ENCODE results near the gene RPL28.

The RPL28 gene

DNA sequence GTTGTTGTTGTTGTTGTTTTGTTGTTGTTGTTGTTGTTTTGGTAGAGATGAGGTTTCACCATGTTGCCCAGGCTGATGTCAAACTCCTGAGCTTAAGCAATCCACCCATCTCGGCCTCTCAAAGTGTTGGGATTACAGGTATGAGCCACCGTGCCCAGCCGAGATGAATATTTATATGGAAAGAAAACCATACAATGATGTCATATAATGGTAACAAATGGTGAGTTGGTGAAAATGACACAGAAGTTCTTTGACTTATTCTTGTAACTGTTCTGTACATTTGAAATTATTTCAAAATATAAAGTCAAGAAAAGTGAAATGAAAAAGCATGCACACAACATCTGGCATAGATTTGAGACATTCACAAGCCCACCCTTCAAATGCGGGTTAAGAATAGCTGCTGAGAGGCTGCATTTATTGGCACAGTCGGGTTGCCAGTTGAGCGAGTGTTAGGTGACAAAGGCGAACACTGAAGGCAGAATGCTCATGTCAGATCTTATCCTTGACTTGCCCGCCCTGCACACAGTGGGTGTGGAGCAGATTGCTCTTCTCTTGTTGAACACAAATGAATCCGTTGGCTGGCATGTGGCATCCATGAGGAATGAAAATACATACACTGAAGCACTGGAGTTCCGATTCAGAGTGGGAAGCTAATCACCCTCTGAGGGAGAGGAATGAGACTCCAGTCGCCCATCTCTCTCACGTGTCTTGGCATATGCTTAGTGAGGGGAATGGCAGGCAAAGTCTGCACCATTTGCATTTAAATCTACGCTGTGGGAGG lies 37.7 kb downstream of the RPL28 start:
- Histone ChIP-seq H3K9me3 (ENCODE audit: control insufficient read depth in 1 of 2, low read length in 2 of 2) (no peaks in the 10 kb centered on the region), H3K4me3 (ENCODE audit: low read depth in 1 of 2, low read length in 2 of 2) (no peak overlapping the region), H3K36me3 (ENCODE audit: control insufficient read depth in 1 of 2, insufficient read depth in 2 of 2, low read length in 2 of 2) (no peaks in the 10 kb centered on the region), H3K4me1 (ENCODE audit: control insufficient read depth in 1 of 2, insufficient read depth in 2 of 2, low read length in 2 of 2) (no peaks in the 10 kb centered on the region), H3K27me3 (ENCODE audit: low read depth, low read length) (no peaks in the 10 kb centered on the region), H3K27ac (ENCODE audit: low read length) (no peak overlapping the region)

DNA sequence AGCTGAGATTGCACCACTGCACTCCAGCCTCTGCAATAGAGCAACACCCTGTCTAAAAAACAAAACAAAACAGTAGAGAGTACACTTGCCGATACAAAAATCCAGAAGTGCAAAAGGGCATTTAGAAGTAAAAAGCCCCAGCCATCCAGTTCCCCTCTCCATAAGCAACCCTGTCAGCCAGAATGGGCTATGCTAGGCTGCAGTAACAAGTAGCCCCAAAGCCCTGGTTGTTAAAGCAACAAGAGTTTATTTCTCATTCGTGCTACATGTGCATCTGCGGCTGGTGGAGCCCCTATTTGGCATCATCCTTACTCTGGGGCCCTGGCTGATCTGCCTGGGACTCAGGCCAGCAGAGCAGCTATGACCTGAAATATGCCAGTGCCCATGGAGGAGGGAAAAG lies 38.8 kb downstream of the RPL28 start:
- Histone ChIP-seq H3K27me3 (ENCODE audit: low read depth, low read length) (no peaks in the 10 kb centered on the region), H3K9me3 (ENCODE audit: control insufficient read depth in 1 of 2, low read length in 2 of 2) (no peaks in the 10 kb centered on the region), H3K36me3 (ENCODE audit: control insufficient read depth in 1 of 2, insufficient read depth in 2 of 2, low read length in 2 of 2) (no peaks in the 10 kb centered on the region), H3K4me3 (ENCODE audit: low read depth in 1 of 2, low read length in 2 of 2) (no peak overlapping the region), H3K27ac (ENCODE audit: low read length) (no peak overlapping the region), H3K4me1 (ENCODE audit: control insufficient read depth in 1 of 2, insufficient read depth in 2 of 2, low read length in 2 of 2) (no peaks in the 10 kb centered on the region)

DNA sequence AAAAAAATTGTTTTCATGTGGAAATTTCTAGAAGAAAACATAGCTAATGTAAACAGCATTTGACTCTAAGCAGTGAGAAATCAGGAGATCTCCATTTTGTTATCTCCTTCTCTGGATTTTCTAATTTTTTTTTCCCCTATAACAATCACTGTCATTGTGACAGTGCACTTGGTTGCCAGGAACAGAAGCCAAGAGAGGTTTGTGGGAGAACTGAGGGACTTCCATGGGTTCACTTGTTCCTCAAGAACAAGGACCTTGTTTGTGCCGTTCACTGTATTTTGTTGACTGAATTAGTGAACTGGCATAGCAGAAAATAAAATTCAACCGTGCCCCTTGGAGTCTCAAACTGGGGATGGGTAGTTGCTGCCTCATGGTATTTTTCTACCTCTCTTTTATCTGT lies 40.3 kb downstream of the RPL28 start:
- Histone ChIP-seq H3K36me3 (ENCODE audit: control insufficient read depth in 1 of 2, insufficient read depth in 2 of 2, low read length in 2 of 2) (no peaks in the 10 kb centered on the region), H3K27me3 (ENCODE audit: low read depth, low read length) (no peaks in the 10 kb centered on the region), H3K9me3 (ENCODE audit: control insufficient read depth in 1 of 2, low read length in 2 of 2) (peaks cover 0 to 3% of the 10 kb centered on the region in 2 donors), H3K4me3 (ENCODE audit: low read depth in 1 of 2, low read length in 2 of 2) (no peak overlapping the region), H3K27ac (ENCODE audit: low read length) (no peak overlapping the region), H3K4me1 (ENCODE audit: control insufficient read depth in 1 of 2, insufficient read depth in 2 of 2, low read length in 2 of 2) (no peaks in the 10 kb centered on the region)

DNA sequence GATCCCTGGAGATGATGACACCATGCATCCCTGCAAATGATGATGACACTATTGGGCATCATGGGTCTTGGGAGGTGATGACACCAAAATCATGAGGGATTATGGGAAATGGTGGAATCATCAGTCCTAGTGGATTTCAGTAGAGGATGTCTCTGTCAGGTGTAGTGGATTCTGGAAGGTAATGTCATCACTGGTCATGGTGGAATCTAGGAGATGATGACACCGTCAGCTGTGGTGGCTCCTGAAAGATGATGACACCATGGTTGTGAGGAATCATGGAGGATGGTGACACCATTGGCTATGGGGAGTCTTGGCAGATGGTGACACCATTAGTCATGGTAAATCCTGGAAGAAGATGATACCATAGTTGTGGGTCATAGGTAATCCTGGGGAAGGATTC lies 45.5 kb downstream of the RPL28 start:
- Histone ChIP-seq H3K4me3 (ENCODE audit: low read depth in 1 of 2, low read length in 2 of 2) (no peak overlapping the region), H3K27me3 (ENCODE audit: low read depth, low read length) (peaks cover 28% of the 10 kb centered on the region), H3K36me3 (ENCODE audit: control insufficient read depth in 1 of 2, insufficient read depth in 2 of 2, low read length in 2 of 2) (no peaks in the 10 kb centered on the region), H3K27ac (ENCODE audit: low read length) (no peak overlapping the region), H3K4me1 (ENCODE audit: control insufficient read depth in 1 of 2, insufficient read depth in 2 of 2, low read length in 2 of 2) (no peaks in the 10 kb centered on the region), H3K9me3 (ENCODE audit: control insufficient read depth in 1 of 2, low read length in 2 of 2) (peaks cover 0 to 3% of the 10 kb centered on the region in 2 donors)

DNA sequence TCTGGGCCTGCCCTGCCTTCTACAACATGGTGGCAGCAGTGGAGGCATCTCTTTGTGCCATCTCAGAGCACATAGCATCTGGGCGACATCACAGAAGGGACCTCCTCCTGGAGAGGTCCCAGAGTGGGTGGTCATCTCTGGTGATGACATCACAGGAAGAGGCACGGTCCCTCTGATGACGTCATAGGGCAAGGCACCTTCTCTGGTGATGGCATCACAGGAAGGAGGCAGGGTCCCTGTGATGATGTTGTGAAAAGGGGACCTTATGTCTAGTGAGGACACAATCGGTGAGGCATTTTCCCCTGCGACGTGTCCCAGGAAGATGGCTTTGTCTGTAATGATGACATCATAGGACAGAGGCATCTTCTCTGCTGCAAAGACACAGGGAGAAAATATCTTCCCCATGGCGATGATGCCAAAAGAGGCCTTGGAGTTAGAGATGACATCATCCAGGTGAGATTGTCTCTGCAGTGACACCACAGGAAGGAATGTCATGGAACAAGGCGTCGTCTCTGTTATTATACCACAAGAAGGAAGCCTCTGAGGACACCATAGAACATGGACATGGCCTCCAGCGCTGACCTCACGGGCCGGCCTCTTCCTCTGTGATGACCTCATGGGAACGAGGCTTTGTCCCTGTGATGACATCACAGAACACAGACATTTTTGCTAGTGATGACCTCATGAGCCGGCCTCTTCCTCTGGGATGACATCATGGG lies 46.7 kb downstream of the RPL28 start:
- peaks cover 0 to 3% of the 10 kb centered on the region in 2 donors for H3K9me3 ChIP-seq (ENCODE audit: control insufficient read depth in 1 of 2, low read length in 2 of 2)
- H3K36me3 ChIP-seq (ENCODE audit: control insufficient read depth in 1 of 2, insufficient read depth in 2 of 2, low read length in 2 of 2), result no peaks in the 10 kb centered on the region
- H3K27ac ChIP-seq (ENCODE audit: low read length), result no peak overlapping the region
- peaks cover 28% of the 10 kb centered on the region for H3K27me3 ChIP-seq (ENCODE audit: low read depth, low read length)
- H3K4me3 ChIP-seq (ENCODE audit: low read depth in 1 of 2, low read length in 2 of 2), result no peak overlapping the region
- no peaks in the 10 kb centered on the region for H3K4me1 ChIP-seq (ENCODE audit: control insufficient read depth in 1 of 2, insufficient read depth in 2 of 2, low read length in 2 of 2)

DNA sequence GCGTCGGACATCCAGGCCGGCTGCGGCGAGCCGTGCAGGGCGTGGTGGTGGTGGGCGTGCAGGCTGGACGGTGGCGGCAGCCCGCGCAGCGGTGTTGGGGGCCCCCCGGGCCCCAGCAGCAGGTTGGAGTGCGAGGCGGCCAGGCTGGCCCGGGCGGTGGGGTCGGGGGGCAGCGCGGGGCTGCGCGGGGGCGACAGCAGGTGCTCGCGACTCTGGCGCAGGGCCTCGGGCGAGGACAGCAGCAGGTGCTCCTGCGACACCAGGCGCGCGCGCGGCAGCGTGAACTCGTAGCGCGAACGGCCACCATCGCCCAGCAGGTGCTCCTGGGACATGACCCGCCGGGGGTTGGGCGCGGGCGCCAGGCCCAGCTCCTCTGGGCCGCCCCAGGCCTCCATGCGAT lies 47.6 kb downstream of the RPL28 start:
- H3K27me3 ChIP-seq (ENCODE audit: low read depth, low read length), result peaks cover 28% of the 10 kb centered on the region
- peaks cover 0 to 3% of the 10 kb centered on the region in 2 donors for H3K9me3 ChIP-seq (ENCODE audit: control insufficient read depth in 1 of 2, low read length in 2 of 2)
- no peak overlapping the region for H3K4me3 ChIP-seq (ENCODE audit: low read depth in 1 of 2, low read length in 2 of 2)
- H3K36me3 ChIP-seq (ENCODE audit: control insufficient read depth in 1 of 2, insufficient read depth in 2 of 2, low read length in 2 of 2), result no peaks in the 10 kb centered on the region
- no peak overlapping the region for H3K27ac ChIP-seq (ENCODE audit: low read length)
- H3K4me1 ChIP-seq (ENCODE audit: control insufficient read depth in 1 of 2, insufficient read depth in 2 of 2, low read length in 2 of 2), result no peaks in the 10 kb centered on the region

DNA sequence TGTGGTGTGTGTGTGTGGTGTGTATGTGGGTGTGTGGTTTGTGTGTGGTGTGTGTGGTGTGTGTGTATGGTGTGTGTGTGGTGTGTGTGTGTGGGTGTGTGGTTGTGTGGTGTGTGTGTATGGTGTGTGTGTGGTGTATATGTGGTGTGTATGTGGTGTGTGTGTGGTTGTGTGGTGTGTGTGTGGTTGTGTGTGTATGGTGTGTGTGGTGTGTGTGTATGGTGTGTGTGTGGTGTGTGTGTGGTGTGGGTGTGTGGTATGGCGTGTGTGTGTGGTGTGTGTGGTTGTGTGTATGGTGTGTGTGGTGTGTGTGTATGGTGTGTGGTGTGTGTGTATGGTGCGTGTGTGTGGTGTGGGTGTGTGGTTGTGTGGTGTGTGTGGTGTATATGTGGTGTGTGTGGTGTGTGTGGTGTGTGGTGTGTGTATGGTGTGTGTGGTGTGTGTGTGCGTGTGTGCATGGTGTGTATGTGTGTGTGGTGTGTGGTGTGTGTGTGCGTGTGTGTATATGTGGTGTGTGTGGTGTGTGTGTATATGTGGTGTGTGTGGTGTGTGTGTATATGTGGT lies 48.7 kb downstream of the RPL28 start:
- Histone ChIP-seq H3K4me3 (ENCODE audit: low read depth in 1 of 2, low read length in 2 of 2) (no peak overlapping the region), H3K36me3 (ENCODE audit: control insufficient read depth in 1 of 2, insufficient read depth in 2 of 2, low read length in 2 of 2) (no peaks in the 10 kb centered on the region), H3K9me3 (ENCODE audit: control insufficient read depth in 1 of 2, low read length in 2 of 2) (peaks cover 0 to 3% of the 10 kb centered on the region in 2 donors), H3K27me3 (ENCODE audit: low read depth, low read length) (peaks cover 37% of the 10 kb centered on the region), H3K4me1 (ENCODE audit: control insufficient read depth in 1 of 2, insufficient read depth in 2 of 2, low read length in 2 of 2) (no peaks in the 10 kb centered on the region), H3K27ac (ENCODE audit: low read length) (no peak overlapping the region)

DNA sequence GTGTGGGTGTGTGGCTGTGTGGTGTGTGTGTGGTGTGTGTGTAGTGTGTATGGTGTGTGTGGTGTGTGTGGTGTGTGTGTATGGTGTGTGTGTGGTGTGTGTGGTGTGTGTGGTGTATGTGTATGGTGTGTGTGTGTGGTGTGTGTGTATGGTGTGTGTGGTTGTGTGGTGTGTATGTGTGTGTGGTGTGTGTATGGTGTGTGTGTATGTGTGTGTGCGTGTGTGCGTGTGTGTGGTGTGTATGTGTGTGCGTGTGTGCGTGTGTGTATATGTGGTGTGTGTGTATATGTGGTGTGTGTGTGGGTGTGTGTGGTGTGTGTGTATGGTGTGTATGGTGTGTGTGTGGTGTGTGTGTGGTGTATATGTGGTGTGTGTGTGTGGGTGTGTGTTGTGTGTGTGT lies 49.3 kb downstream of the RPL28 start:
- Histone ChIP-seq H3K9me3 (ENCODE audit: control insufficient read depth in 1 of 2, low read length in 2 of 2) (peaks cover 0 to 3% of the 10 kb centered on the region in 2 donors), H3K27me3 (ENCODE audit: low read depth, low read length) (peaks cover 38% of the 10 kb centered on the region), H3K27ac (ENCODE audit: low read length) (no peak overlapping the region), H3K36me3 (ENCODE audit: control insufficient read depth in 1 of 2, insufficient read depth in 2 of 2, low read length in 2 of 2) (no peaks in the 10 kb centered on the region), H3K4me1 (ENCODE audit: control insufficient read depth in 1 of 2, insufficient read depth in 2 of 2, low read length in 2 of 2) (no peaks in the 10 kb centered on the region), H3K4me3 (ENCODE audit: low read depth in 1 of 2, low read length in 2 of 2) (no peak overlapping the region)

DNA sequence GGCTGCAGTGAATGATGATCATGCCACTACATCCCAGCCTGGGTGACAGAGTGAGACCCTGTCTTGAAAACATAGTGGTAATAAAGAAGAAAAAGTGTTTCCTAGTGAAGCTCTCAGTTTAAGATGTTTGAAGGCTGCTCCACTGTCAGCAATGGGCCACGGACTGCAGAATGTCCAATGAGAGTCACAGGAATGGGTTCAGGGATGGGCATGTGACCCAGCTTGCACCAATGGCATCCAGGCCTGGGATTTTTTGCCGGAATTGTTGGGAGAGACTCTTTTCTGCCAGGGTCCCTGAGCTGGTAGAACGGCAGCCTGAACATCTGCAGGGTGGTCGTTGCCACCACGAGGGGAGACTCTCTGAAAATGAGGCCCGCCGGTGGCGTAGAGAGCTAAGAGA lies 51.1 kb downstream of the RPL28 start:
- H3K4me1 ChIP-seq (ENCODE audit: control insufficient read depth in 1 of 2, insufficient read depth in 2 of 2, low read length in 2 of 2), result peaks cover 0 to 10% of the 10 kb centered on the region in 2 donors
- peaks cover 56% of the 10 kb centered on the region for H3K27me3 ChIP-seq (ENCODE audit: low read depth, low read length)

DNA sequence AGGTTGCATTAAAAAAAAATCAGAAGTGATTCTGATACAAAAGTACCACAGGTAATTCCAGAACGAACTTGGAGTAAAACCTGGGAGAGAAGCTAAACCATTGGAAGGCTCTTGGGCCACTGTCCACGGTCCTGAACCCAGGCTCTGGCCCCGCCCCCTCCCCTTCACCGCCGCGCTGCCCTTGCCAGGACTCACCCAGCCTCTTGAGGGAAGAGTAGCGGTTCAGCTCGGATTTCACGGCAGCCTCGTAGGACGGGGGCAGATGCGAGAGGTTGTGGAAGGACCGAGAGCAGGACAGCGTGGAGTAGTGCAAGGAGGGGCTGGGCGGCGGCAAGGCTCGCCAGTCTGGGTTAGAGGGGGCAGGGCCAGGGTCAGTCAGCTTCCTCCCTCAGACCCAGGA lies 51.7 kb downstream of the RPL28 start:
- peaks cover 52% of the 10 kb centered on the region for H3K27me3 ChIP-seq (ENCODE audit: low read depth, low read length)
- peaks cover 0 to 12% of the 10 kb centered on the region in 2 donors for H3K4me1 ChIP-seq (ENCODE audit: control insufficient read depth in 1 of 2, insufficient read depth in 2 of 2, low read length in 2 of 2)
- H3K4me3 ChIP-seq (ENCODE audit: low read depth in 1 of 2, low read length in 2 of 2), result no peak overlapping the region
- H3K27ac ChIP-seq (ENCODE audit: low read length), result no peak overlapping the region
- H3K36me3 ChIP-seq (ENCODE audit: control insufficient read depth in 1 of 2, insufficient read depth in 2 of 2, low read length in 2 of 2), result no peaks in the 10 kb centered on the region
- no peaks in the 10 kb centered on the region for H3K9me3 ChIP-seq (ENCODE audit: control insufficient read depth in 1 of 2, low read length in 2 of 2)

More for the DNA sequence above, 51.1 kb downstream of the RPL28 start:
- H3K27ac ChIP-seq (ENCODE audit: low read length), result no peak overlapping the region
- H3K36me3 ChIP-seq (ENCODE audit: control insufficient read depth in 1 of 2, insufficient read depth in 2 of 2, low read length in 2 of 2), result no peaks in the 10 kb centered on the region
- no peak overlapping the region for H3K4me3 ChIP-seq (ENCODE audit: low read depth in 1 of 2, low read length in 2 of 2)
- H3K9me3 ChIP-seq (ENCODE audit: control insufficient read depth in 1 of 2, low read length in 2 of 2), result no peaks in the 10 kb centered on the region

DNA sequence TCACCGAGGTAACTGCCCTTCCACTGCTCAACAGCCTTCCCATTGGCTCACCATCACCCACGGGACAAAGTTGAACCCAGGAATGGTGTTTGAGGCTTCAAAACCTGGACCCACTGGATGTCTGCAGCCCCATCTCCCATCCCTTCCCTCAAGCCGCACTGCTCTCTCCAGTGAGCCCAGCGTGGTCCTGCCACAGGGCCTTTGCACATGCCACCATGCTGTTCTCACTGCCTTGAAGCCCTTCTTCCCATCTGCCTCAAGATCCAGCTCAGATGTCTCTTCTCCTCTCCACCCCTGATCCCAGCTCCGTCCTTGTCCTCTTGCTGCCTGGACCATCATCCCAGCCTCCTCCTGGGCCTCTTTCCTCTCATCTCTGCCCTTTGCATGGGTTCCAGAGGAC lies 53.3 kb downstream of the RPL28 start:
- Histone ChIP-seq H3K27ac (ENCODE audit: low read length) (no peak overlapping the region), H3K27me3 (ENCODE audit: low read depth, low read length) (peaks cover 48% of the 10 kb centered on the region), H3K4me3 (ENCODE audit: low read depth in 1 of 2, low read length in 2 of 2) (no peak overlapping the region), H3K36me3 (ENCODE audit: control insufficient read depth in 1 of 2, insufficient read depth in 2 of 2, low read length in 2 of 2) (no peaks in the 10 kb centered on the region), H3K4me1 (ENCODE audit: control insufficient read depth in 1 of 2, insufficient read depth in 2 of 2, low read length in 2 of 2) (peaks cover 0 to 12% of the 10 kb centered on the region in 2 donors), H3K9me3 (ENCODE audit: control insufficient read depth in 1 of 2, low read length in 2 of 2) (no peaks in the 10 kb centered on the region)
